Thyroid gland (tissue), 4 donors: ENCODE results near the gene POMP. TPM values are rescaled to one million over a fixed set of nuclear protein-coding genes. Genes with fewer than 3 reads are reported as not detected.
A peak's percentile ranks its signal among the peaks of the same experiment; 100 is the strongest.

ENCODE experiments used
- DNase-seq, 2 donors: peaks; one replicate each; pipeline ENCODE4 v3.0.0-alpha.2; 2019
- H3K27ac ChIP-seq, 3 donors: fragments of 200-600 bp; sonication (generic); 1 replicate in 2 of 3; 2 replicates in 1 of 3; pipeline ENCODE4 v1.5.1; 2016 to 2019; ENCODE audit warnings: mild to moderate bottlenecking in 1 of 3, moderate library complexity in 1 of 3
- H3K27me3 ChIP-seq: fragments of 200-600 bp; sonication (generic); one replicate; pipeline ENCODE4 v1.5.1; 2019
- H3K36me3 ChIP-seq, 2 donors: fragments of 200-600 bp; sonication (generic); one replicate each; pipeline ENCODE4 v1.5.1; 2016 to 2019
- H3K4me1 ChIP-seq, 2 donors: fragments of 200-600 bp; sonication (generic); one replicate each; pipeline ENCODE4 v1.5.1; 2017 to 2019
- H3K4me3 ChIP-seq, 3 donors: fragments of 200-600 bp; sonication (generic); replicated peaks in 1 of 3; 1 replicate in 2 of 3; 2 replicates in 1 of 3; pipeline ENCODE4 v1.5.1; 2016; ENCODE audit warnings: mild to moderate bottlenecking in 1 of 3
- H3K9me3 ChIP-seq: fragments of 200-600 bp; sonication (generic); one replicate; pipeline ENCODE4 v1.5.1; 2017
- CTCF ChIP-seq, 6 experiments: fragments of 200-600 bp in 3 of 6; fragments of 450-650 bp in 3 of 6; sonication (generic) in 3 of 6; IDR thresholded peaks; one replicate each; pipeline ENCODE4 v1.5.1; 2016 to 2019; ENCODE audit warnings: antibody characterized with exemption in 6 of 6, mild to moderate bottlenecking in 2 of 6, inconsistent platforms in 1 of 6, moderate library complexity in 1 of 6
- POLR2A ChIP-seq, 2 donors: fragments of 450-650 bp; IDR thresholded peaks; one replicate each; pipeline ENCODE4 v1.6.1; 2017; ENCODE audit warnings: antibody characterized with exemption in 2 of 2, mild to moderate bottlenecking in 2 of 2, moderate library complexity in 1 of 2
- WGBS, 2 donors: methylation state at CpG; one replicate each; pipeline ENCODE4 v1.1.5; 2017; 5-methylcytosine and 5-hydroxymethylcytosine counted together
- intact Hi-C: fragments of 100-400 bp; cut with DNase I; formaldehyde crosslinking; loops from one replicate; pipeline ENCODE4 v1.15.1; 2023
- total RNA-seq, 4 donors: library from RNA; depleted of rRNA; stranded (reverse); fragments of >200 nt; gene quantifications; one replicate each; pipeline ENCODE4 v1.2.3, GENCODE V29; 2016

Gene POMP
- total RNA-seq, 4 donors from 2014 or later, result 23.3 to 70.0 (median 45.4) TPM

DNA sequence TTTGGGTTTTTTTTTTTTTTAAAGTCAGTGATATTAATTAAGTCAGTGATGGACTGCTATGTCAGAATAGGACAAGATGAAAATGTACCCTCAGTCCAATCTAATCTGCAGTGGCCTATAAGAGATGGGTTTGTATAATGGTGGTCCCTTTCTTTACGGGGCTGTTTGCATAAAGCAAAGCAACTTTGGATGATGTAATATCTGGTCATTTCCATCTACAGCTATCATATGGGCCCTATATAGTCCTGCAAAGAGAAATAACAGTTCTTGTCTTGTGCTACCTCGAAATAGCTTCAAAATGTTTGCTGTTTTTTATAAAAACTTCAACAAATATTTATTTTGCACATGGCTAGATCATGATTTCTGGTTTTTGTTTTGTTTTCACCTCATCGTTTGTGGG is 20.2 kb upstream of the POMP start:
- DNase-seq, result no peak
- Histone ChIP-seq H3K4me1 (peaks cover 16 to 24% of the 10 kb centered on the region in 2 donors), H3K4me3 (no peak overlapping the region), H3K27me3 (no peaks in the 10 kb centered on the region), H3K9me3 (no peaks in the 10 kb centered on the region), H3K27ac (no peak overlapping the region), H3K36me3 (no peaks in the 10 kb centered on the region)
- 77 to 82% methylated on average over 3 of the region's 3 CpGs for WGBS, 2 donors
- TF ChIP-seq POLR2A (IDR thresholded peaks at IDR 0.05) (no peak), CTCF (IDR thresholded peaks at IDR 0.05) (no peak)
- intact Hi-C loops, result loop anchor here (5.0 to 10.0 kb wide), 2 partner anchors 106 to 314 kb away; no protein-coding TSS in a partner anchor

GRCh38 chr13:28640861-28641599 is 17.9 kb upstream of the POMP start:
- WGBS, 2 donors, result 26 to 36% methylated on average over 12 of the region's 12 CpGs
- intact Hi-C loops, result no loop called here
- Histone ChIP-seq H3K27me3 (no peaks in the 10 kb centered on the region), H3K4me1 (peaks cover 16 to 24% of the 10 kb centered on the region in 2 donors), H3K9me3 (no peaks in the 10 kb centered on the region), H3K36me3 (no peaks in the 10 kb centered on the region), H3K4me3 (no peak overlapping the region), H3K27ac (peak overlapping the region; percentile 26 to 90 (median 77))
- TF ChIP-seq CTCF (IDR thresholded peaks at IDR 0.05), result no peak
- TF ChIP-seq POLR2A (IDR thresholded peaks at IDR 0.05), result no peak
- DNase-seq, result peak; percentile 42 to 43

- H3K4me3 ChIP-seq, result no peak overlapping the region
- H3K4me1 ChIP-seq, result peaks cover 16 to 24% of the 10 kb centered on the region in 2 donors
- TF ChIP-seq CTCF (IDR thresholded peaks at IDR 0.05), result no peak
- TF ChIP-seq POLR2A (IDR thresholded peaks at IDR 0.05), result no peak
- H3K36me3 ChIP-seq, result no peaks in the 10 kb centered on the region
- H3K9me3 ChIP-seq, result no peaks in the 10 kb centered on the region
- H3K27me3 ChIP-seq, result no peaks in the 10 kb centered on the region
- no peak for DNase-seq
- H3K27ac ChIP-seq, result peak overlapping the region; percentile 26 to 90 (median 77)
- intact Hi-C loops, result no loop called here
- WGBS, 2 donors, result 78 to 82% methylated on average over 3 of the region's 3 CpGs
These were observed 17.4 kb upstream of the POMP start for GRCh38 chr13:28641600-28641926.

DNA sequence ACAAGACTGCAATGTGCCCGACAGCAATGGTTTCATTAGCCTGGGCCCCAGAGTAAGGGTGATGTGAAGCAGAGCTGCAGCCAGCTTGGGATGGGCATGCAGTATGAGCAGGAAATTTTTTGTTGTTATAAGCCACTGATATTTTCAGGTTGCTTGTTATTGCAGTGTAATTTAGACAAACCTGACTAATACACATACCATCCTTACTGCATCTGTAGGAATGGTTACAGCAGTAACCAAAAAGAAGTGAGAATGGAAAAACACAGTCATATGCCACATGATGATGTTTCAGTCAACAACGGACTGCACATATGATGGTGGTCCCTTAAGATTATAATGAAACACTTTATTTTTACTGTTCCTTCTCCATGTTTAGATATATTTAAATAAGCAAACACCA is 8.6 kb upstream of the POMP start:
- no peak for TF ChIP-seq POLR2A (IDR thresholded peaks at IDR 0.05)
- no peak for TF ChIP-seq CTCF (IDR thresholded peaks at IDR 0.05)
- no peaks in the 10 kb centered on the region for H3K36me3 ChIP-seq
- H3K27ac ChIP-seq, result no peak overlapping the region
- no peaks in the 10 kb centered on the region for H3K27me3 ChIP-seq
- DNase-seq, result no peak
- no peaks in the 10 kb centered on the region for H3K9me3 ChIP-seq
- H3K4me3 ChIP-seq, result no peak overlapping the region
- intact Hi-C loops, result no loop called here
- peaks cover 0 to 3% of the 10 kb centered on the region in 2 donors for H3K4me1 ChIP-seq
- WGBS, 2 donors, result 92 to 93% methylated on average over 2 of the region's 2 CpGs

- no peaks in the 10 kb centered on the region for H3K36me3 ChIP-seq
- intact Hi-C loops, result no loop called here
- 78 to 88% methylated on average over 7 of the region's 7 CpGs for WGBS, 2 donors
- peaks cover 8 to 16% of the 10 kb centered on the region in 2 donors for H3K4me1 ChIP-seq
- no peak overlapping the region for H3K4me3 ChIP-seq
- no peak for DNase-seq
- no peaks in the 10 kb centered on the region for H3K9me3 ChIP-seq
- H3K27ac ChIP-seq, result no peak overlapping the region
- no peaks in the 10 kb centered on the region for H3K27me3 ChIP-seq
- TF ChIP-seq CTCF (IDR thresholded peaks at IDR 0.05) (no peak), POLR2A (IDR thresholded peaks at IDR 0.05) (no peak)
These were observed 7.0 kb upstream of the POMP start for GRCh38 chr13:28651810-28652401.
